ENCODE results near the gene PKP3. TPM values are rescaled to one million over a fixed set of nuclear protein-coding genes. Genes with fewer than 3 reads are reported as not detected.
"Not testable (repeated sequence)": the region's sequence is repeated elsewhere in the genome, so short reads cannot be mapped to it uniquely, and the experiment has no call there.

The PKP3 gene
- total and polyA plus RNA-seq, 8 donors = 26.3 to 356 (median 80.8) TPM

DNA sequence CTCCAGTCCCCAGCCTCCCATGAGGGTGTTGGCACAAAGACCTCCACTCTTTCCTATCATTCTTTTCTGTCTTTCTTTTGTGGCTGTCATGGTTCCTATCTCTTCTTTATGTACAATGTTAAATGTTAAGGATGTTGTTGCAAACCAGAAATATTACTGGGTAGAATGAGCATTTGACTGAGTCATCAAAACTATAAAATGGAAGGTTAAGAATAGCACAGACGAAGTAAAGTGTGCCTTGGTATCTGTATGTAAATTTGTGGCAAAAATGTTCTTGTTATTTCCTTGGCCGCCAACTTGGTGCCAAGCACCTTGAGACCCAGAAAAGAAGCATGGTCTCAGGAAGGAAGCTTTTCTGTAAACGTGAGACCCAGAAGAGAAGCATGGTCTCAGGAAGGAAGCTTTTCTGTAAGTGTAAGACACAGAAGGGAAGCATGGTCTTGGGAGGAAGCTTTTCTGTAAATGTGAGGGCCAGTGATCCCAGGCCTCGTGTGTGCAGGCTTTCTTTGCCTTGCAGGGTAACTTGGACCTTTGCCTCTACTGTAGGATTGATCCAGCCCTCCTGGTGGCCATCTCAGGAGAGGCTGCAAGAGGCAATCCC lies 6.7 kb upstream of the PKP3 start:
- H3K36me3 ChIP-seq = no peaks in the 10 kb centered on the region
- peaks cover 0 to 22% (median 3%) of the 10 kb centered on the region in 3 donors for H3K27me3 ChIP-seq
- no peak overlapping the region for H3K4me3 ChIP-seq
- WGBS, 5 donors = 54 to 76% (median 60%) methylated on average over 4 of the region's 4 CpGs
- peaks cover 0 to 20% (median 12%) of the 10 kb centered on the region in 4 donors for H3K9me3 ChIP-seq
- no peak for DNase-seq
- intact Hi-C loops (cut with DNase I; ENCODE audit: low total_unique reads) = no loop called here
- H3K4me1 ChIP-seq = peaks cover 0 to 4% (median 1%) of the 10 kb centered on the region in 4 donors
- H3K27ac ChIP-seq = no peak overlapping the region
- TF ChIP-seq, protein P1, sequence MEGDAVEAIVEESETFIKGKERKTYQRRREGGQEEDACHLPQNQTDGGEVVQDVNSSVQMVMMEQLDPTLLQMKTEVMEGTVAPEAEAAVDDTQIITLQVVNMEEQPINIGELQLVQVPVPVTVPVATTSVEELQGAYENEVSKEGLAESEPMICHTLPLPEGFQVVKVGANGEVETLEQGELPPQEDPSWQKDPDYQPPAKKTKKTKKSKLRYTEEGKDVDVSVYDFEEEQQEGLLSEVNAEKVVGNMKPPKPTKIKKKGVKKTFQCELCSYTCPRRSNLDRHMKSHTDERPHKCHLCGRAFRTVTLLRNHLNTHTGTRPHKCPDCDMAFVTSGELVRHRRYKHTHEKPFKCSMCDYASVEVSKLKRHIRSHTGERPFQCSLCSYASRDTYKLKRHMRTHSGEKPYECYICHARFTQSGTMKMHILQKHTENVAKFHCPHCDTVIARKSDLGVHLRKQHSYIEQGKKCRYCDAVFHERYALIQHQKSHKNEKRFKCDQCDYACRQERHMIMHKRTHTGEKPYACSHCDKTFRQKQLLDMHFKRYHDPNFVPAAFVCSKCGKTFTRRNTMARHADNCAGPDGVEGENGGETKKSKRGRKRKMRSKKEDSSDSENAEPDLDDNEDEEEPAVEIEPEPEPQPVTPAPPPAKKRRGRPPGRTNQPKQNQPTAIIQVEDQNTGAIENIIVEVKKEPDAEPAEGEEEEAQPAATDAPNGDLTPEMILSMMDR (IDR thresholded peaks at IDR 0.05) = no peak
- no peak for TF ChIP-seq POLR2A (IDR thresholded peaks at IDR 0.05)
- TF ChIP-seq POLR2AphosphoS5 (IDR thresholded peaks at IDR 0.05) = no peak
- TF ChIP-seq EP300 (IDR thresholded peaks at IDR 0.05) = no peak

DNA sequence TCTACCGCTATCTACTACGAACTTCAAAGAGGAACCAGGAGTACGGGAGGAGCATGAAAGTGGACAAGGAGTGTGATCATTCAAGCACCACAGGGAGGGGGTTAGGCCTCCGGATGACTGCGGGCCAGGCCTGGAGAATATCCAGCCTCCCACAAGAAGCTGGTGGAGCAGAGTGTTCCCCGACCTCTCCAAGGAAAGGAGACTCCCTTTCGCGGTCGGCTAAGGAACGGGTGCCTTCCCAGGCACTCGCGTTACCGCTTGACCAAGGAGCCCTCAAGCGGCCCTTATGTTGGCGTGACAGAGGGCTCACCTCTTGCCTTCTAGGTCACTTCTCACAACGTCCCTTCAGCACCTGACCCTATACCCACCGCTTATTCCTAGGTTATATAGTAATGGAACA lies 4.6 kb upstream of the PKP3 start:
- H3K9me3 ChIP-seq = peaks cover 0 to 20% (median 12%) of the 10 kb centered on the region in 4 donors
- H3K4me1 ChIP-seq = peaks cover 9 to 14% (median 13%) of the 10 kb centered on the region in 4 donors
- DNase-seq; H3K4me3 ChIP-seq; intact Hi-C loops (cut with DNase I; ENCODE audit: low total_unique reads); H3K27ac ChIP-seq; H3K36me3 ChIP-seq: not testable (repeated sequence)
- 67 to 83% (median 75%) methylated on average over 6 to 17 of the region's 17 CpGs for WGBS, 5 donors
- peaks cover 0 to 34% (median 0%) of the 10 kb centered on the region in 3 donors for H3K27me3 ChIP-seq

DNA sequence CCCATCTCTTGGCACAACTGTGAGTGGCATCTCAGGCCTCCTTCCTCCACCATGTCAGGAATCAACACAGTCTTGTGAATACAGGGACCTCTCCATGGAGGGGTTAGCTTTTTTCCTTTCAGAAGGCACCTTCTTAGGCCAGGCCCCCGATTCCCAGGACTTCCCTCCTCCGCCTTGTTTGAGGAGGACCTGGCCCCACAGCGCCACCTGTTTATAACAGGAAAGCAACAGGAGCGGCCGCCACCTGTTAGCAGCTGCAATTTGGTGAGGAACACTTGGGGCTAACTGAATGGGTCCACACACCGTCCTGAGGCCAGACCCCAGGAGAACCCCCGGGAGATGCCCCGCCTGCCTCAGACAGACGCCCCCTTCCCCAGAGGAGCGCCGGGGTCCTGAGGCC lies 3.8 kb upstream of the PKP3 start:
- DNase-seq = peak; percentile 61 to 64
- 39 to 51% (median 46%) methylated on average over 5 to 9 of the region's 11 CpGs for WGBS, 5 donors
- no peak overlapping the region for H3K27ac ChIP-seq
- intact Hi-C loops (cut with DNase I; ENCODE audit: low total_unique reads) = no loop called here
- peaks cover 0 to 31% (median 0%) of the 10 kb centered on the region in 3 donors for H3K27me3 ChIP-seq
- H3K36me3 ChIP-seq = no peaks in the 10 kb centered on the region
- TF ChIP-seq POLR2AphosphoS5 (IDR thresholded peaks at IDR 0.05) (no peak), POLR2A (IDR thresholded peaks at IDR 0.05) (no peak), EP300 (IDR thresholded peaks at IDR 0.05) (no peak)
- TF ChIP-seq, protein P1 (IDR thresholded peaks at IDR 0.05) = no peak
- no peak overlapping the region for H3K4me3 ChIP-seq
- H3K4me1 ChIP-seq = peaks cover 9 to 18% (median 14%) of the 10 kb centered on the region in 4 donors
- H3K9me3 ChIP-seq = peaks cover 0 to 20% (median 12%) of the 10 kb centered on the region in 4 donors

DNA sequence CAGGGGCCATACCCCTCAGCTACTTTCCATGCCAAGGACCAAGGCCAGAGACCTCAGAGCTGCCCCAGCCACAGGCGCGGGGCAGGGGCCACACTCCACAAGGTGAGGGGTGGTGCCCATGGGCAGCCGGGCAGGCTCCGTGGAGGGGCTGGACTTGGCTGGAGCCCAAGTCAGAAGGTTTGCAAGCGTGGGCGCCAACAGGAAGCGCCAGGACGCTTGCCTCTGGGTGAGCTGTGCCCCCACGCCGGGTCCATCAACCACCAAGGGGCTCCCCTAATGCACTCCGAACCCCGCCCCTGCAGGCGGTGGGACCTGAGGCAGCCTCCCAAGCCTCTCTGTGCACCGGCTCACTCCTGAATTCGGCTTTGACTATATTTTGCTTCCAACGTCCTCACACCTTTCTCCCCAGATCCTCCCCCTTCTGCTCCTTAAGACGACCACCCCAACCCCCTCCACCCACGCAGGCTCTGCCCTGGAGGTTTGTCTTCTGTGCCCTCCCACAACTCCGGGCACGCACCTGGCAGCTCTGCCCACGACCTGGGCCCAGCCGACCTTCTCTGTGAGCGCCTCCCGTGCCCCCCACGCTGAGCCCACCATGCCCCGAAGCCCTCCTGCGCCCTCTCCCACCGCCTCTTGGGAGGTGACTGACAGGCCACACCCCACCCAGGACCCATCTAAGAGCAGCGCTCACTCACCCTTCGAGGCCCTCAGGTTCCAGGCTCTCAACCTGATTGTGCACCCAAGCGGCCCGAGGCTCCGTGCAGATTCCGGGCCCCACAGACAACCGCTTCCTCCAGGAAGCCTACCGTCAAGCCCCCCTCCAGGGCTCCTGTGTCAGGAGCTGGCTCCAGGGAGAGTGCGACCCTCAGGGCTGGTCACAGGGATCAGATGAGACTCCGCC lies 2.6 kb upstream of the PKP3 start:
- no peak for DNase-seq
- Histone ChIP-seq H3K4me3 (no peak overlapping the region), H3K36me3 (no peaks in the 10 kb centered on the region), H3K27ac (no peak overlapping the region), H3K27me3 (peaks cover 0 to 31% (median 0%) of the 10 kb centered on the region in 3 donors), H3K4me1 (peaks cover 9 to 30% (median 26%) of the 10 kb centered on the region in 4 donors), H3K9me3 (peaks cover 0 to 11% (median 7%) of the 10 kb centered on the region in 4 donors)
- intact Hi-C loops (cut with DNase I; ENCODE audit: low total_unique reads) = no loop called here
- TF ChIP-seq, protein P1 (IDR thresholded peaks at IDR 0.05) = no peak
- TF ChIP-seq EP300 (IDR thresholded peaks at IDR 0.05) (no peak), POLR2A (IDR thresholded peaks at IDR 0.05) (no peak), POLR2AphosphoS5 (IDR thresholded peaks at IDR 0.05) (no peak)
- 65 to 74% (median 69%) methylated on average over 25 to 38 of the region's 38 CpGs for WGBS, 5 donors

Data from stomach (tissue), 9 donors.